ENCODE data around the gene ZBTB12. TPM values are rescaled to one million over a fixed set of nuclear protein-coding genes. Genes with fewer than 3 reads are reported as not detected.

ZBTB12 gene
- total and polyA plus RNA-seq, 2 of the 13 experiments (the other 11 are each of a cell fraction or from before 2014, with no cell fraction given), result 4.8 to 6.0 TPM

DNA sequence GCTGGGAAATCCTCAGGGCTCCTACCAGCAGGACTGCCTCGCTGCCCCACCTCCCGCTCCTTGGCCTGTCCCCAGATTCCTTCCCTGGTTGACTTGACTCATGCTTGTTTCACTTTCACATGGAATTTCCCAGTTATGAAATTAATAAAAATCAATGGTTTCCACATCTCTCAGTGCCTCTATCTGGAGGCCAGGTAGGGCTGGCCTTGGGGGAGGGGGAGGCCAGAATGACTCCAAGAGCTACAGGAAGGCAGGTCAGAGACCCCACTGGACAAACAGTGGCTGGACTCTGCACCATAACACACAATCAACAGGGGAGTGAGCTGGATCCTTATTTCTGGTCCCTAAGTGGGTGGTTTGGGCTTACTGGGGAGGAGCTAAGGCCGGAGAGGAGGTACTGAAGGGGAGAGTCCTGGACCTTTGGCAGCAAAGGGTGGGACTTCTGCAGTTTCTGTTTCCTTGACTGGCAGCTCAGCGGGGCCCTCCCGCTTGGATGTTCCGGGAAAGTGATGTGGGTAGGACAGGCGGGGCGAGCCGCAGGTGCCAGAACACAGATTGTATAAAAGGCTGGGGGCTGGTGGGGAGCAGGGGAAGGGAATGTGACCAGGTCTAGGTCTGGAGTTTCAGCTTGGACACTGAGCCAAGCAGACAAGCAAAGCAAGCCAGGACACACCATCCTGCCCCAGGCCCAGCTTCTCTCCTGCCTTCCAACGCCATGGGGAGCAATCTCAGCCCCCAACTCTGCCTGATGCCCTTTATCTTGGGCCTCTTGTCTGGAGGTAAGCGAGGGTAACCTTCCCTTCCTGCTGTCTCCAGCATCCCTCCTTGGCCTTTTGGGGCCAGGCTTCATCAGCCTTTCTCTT lies 43.9 kb upstream of the ZBTB12 start, which contains the start of gene CFB (continued):
- TF ChIP-seq, protein P1, sequence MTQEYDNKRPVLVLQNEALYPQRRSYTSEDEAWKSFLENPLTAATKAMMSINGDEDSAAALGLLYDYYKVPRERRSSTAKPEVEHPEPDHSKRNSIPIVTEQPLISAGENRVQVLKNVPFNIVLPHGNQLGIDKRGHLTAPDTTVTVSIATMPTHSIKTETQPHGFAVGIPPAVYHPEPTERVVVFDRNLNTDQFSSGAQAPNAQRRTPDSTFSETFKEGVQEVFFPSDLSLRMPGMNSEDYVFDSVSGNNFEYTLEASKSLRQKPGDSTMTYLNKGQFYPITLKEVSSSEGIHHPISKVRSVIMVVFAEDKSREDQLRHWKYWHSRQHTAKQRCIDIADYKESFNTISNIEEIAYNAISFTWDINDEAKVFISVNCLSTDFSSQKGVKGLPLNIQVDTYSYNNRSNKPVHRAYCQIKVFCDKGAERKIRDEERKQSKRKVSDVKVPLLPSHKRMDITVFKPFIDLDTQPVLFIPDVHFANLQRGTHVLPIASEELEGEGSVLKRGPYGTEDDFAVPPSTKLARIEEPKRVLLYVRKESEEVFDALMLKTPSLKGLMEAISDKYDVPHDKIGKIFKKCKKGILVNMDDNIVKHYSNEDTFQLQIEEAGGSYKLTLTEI (CRISPR knock-in tag; conservative IDR thresholded peaks at IDR 0.05), result no peak
- TF ChIP-seq ARNTL (CRISPR knock-in tag; IDR thresholded peaks at IDR 0.05) (peak; percentile 59), ZSCAN9 (CRISPR knock-in tag; IDR thresholded peaks at IDR 0.05; ENCODE audit: borderline replicate concordance) (peak; percentile 69; the same call in 1 of the 2 replicates), KDM2A (CRISPR knock-in tag; IDR thresholded peaks at IDR 0.05; ENCODE audit: borderline replicate concordance, low read depth) (peak; percentile 78; the same call in 1 of the 2 replicates), SMAD9 (CRISPR knock-in tag; IDR thresholded peaks at IDR 0.05) (peak; percentile 79; the same call in 1 of the 2 replicates), ZNF34 (CRISPR knock-in tag; IDR thresholded peaks at IDR 0.05; ENCODE audit: borderline replicate concordance) (0 out of 2 replicates have a peak, but pooled peaks have one; percentile 85), ZNF20 (CRISPR knock-in tag; IDR thresholded peaks at IDR 0.05) (no peak), ZNF274 (CRISPR knock-in tag; IDR thresholded peaks at IDR 0.05) (peak; percentile 13; the same call in 1 of the 2 replicates), ZNF17 (CRISPR knock-in tag; IDR thresholded peaks at IDR 0.05) (no peak), HNF4G (IDR thresholded peaks at IDR 0.05; ENCODE audit: borderline replicate concordance, low read depth, low read length) (peak; percentile 98), HNF4G (CRISPR knock-in tag; IDR thresholded peaks at IDR 0.05; ENCODE audit: borderline replicate concordance, low read depth) (peak; percentile 97), ZNF781 (CRISPR knock-in tag; IDR thresholded peaks at IDR 0.05; ENCODE audit: borderline replicate concordance, not compliant biosample characterization) (peak; percentile 61), SP140L (CRISPR knock-in tag; IDR thresholded peaks at IDR 0.05; ENCODE audit: borderline replicate concordance) (no peak), NFIC (IDR thresholded peaks at IDR 0.05; ENCODE audit: low read length) (peak; percentile 87), FOXJ3 (CRISPR knock-in tag; IDR thresholded peaks at IDR 0.05; ENCODE audit: borderline replicate concordance) (peak; percentile 94), TARDBP (CRISPR knock-in tag; IDR thresholded peaks at IDR 0.05) (peak; percentile 95), YEATS2 (CRISPR knock-in tag; IDR thresholded peaks at IDR 0.05; ENCODE audit: borderline replicate concordance) (peak; percentile 66; the same call in 1 of the 2 replicates)
- TF ChIP-seq, protein P2, sequence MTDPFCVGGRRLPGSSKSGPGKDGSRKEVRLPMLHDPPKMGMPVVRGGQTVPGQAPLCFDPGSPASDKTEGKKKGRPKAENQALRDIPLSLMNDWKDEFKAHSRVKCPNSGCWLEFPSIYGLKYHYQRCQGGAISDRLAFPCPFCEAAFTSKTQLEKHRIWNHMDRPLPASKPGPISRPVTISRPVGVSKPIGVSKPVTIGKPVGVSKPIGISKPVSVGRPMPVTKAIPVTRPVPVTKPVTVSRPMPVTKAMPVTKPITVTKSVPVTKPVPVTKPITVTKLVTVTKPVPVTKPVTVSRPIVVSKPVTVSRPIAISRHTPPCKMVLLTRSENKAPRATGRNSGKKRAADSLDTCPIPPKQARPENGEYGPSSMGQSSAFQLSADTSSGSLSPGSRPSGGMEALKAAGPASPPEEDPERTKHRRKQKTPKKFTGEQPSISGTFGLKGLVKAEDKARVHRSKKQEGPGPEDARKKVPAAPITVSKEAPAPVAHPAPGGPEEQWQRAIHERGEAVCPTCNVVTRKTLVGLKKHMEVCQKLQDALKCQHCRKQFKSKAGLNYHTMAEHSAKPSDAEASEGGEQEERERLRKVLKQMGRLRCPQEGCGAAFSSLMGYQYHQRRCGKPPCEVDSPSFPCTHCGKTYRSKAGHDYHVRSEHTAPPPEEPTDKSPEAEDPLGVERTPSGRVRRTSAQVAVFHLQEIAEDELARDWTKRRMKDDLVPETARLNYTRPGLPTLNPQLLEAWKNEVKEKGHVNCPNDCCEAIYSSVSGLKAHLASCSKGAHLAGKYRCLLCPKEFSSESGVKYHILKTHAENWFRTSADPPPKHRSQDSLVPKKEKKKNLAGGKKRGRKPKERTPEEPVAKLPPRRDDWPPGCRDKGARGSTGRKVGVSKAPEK (CRISPR knock-in tag; IDR thresholded peaks at IDR 0.05; ENCODE audit: borderline replicate concordance), result no peak
- TF ChIP-seq, protein P3, sequence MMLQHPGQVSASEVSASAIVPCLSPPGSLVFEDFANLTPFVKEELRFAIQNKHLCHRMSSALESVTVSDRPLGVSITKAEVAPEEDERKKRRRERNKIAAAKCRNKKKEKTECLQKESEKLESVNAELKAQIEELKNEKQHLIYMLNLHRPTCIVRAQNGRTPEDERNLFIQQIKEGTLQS (CRISPR knock-in tag; IDR thresholded peaks at IDR 0.05), result peak; percentile 60; the same call in 1 of the 2 replicates
- TF ChIP-seq, protein P4, sequence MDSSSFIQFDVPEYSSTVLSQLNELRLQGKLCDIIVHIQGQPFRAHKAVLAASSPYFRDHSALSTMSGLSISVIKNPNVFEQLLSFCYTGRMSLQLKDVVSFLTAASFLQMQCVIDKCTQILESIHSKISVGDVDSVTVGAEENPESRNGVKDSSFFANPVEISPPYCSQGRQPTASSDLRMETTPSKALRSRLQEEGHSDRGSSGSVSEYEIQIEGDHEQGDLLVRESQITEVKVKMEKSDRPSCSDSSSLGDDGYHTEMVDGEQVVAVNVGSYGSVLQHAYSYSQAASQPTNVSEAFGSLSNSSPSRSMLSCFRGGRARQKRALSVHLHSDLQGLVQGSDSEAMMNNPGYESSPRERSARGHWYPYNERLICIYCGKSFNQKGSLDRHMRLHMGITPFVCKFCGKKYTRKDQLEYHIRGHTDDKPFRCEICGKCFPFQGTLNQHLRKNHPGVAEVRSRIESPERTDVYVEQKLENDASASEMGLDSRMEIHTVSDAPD (CRISPR knock-in tag; IDR thresholded peaks at IDR 0.05), result no peak; the same call in 1 of the 2 replicates
- TF ChIP-seq, protein P5, sequence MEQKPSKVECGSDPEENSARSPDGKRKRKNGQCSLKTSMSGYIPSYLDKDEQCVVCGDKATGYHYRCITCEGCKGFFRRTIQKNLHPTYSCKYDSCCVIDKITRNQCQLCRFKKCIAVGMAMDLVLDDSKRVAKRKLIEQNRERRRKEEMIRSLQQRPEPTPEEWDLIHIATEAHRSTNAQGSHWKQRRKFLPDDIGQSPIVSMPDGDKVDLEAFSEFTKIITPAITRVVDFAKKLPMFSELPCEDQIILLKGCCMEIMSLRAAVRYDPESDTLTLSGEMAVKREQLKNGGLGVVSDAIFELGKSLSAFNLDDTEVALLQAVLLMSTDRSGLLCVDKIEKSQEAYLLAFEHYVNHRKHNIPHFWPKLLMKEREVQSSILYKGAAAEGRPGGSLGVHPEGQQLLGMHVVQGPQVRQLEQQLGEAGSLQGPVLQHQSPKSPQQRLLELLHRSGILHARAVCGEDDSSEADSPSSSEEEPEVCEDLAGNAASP (CRISPR knock-in tag; IDR thresholded peaks at IDR 0.05; ENCODE audit: borderline replicate concordance), result peak; percentile 80

Measured in HepG2 (cell line).